Natural killer cell (primary cell): ENCODE results near the gene PRKAR1B. TPM values are rescaled to one million over a fixed set of nuclear protein-coding genes. Genes with fewer than 3 reads are reported as not detected.

Source experiments
- ATAC-seq, 3 donors: fragments of 150-1000 bp in 2 of 3; fragments of 200-7000 bp in 1 of 3; cut with Tn5 transposase; 1 replicate in 1 of 3; 2 replicates in 2 of 3; pipeline ENCODE4 v1.10.0; 2021; ENCODE audit warnings: mild to moderate bottlenecking in 2 of 3, moderate library complexity in 2 of 3
- DNase-seq, 2 donors: peaks; one replicate each; pipeline versions ENCODE4 v3.0.0 to v3.0.0-alpha.2; 2013 to 2021; ENCODE audit warnings: mixed read lengths in 1 of 2
- H3K27ac ChIP-seq: one replicate; pipeline ENCODE4 v1.5.1; 2013; ENCODE audit warnings: mild to moderate bottlenecking, low read length
- H3K27me3 ChIP-seq: one replicate; pipeline ENCODE4 v1.6.1; 2013; ENCODE audit warnings: low read length; ENCODE audit not compliant: control insufficient read depth, insufficient read depth
- H3K36me3 ChIP-seq: one replicate; pipeline ENCODE4 v1.6.1; 2013; ENCODE audit warnings: low read length; ENCODE audit not compliant: control insufficient read depth, insufficient read depth
- H3K4me1 ChIP-seq: one replicate; pipeline ENCODE4 v1.6.1; 2013; ENCODE audit warnings: low read length; ENCODE audit not compliant: control insufficient read depth, insufficient read depth
- H3K4me3 ChIP-seq: one replicate; pipeline ENCODE4 v1.5.1; 2013; ENCODE audit warnings: low read length
- H3K9me3 ChIP-seq: one replicate; pipeline ENCODE4 v1.6.1; 2013; ENCODE audit warnings: low read length; ENCODE audit not compliant: control insufficient read depth, insufficient read depth
- H3K27ac Mint-ChIP-seq, 2 donors: one replicate each; pipeline ENCODE4 v1.8.0; 2022; ENCODE audit warnings: mild to moderate bottlenecking in 2 of 2, mixed read lengths in 2 of 2, moderate library complexity in 1 of 2
- H3K27me3 Mint-ChIP-seq, 2 donors: one replicate each; pipeline ENCODE4 v1.8.0; 2022; ENCODE audit warnings: low read depth in 2 of 2, mixed read lengths in 2 of 2
- H3K36me3 Mint-ChIP-seq: one replicate; pipeline ENCODE4 v1.8.0; 2022; ENCODE audit warnings: mixed read lengths
- H3K4me1 Mint-ChIP-seq, 2 donors: one replicate each; pipeline ENCODE4 v1.8.0; 2022; ENCODE audit warnings: mixed read lengths in 2 of 2
- H3K4me3 Mint-ChIP-seq: one replicate; pipeline ENCODE4 v1.8.0; 2022; ENCODE audit warnings: mild to moderate bottlenecking, moderate library complexity, mixed read lengths
- H3K9me3 Mint-ChIP-seq, 2 donors: one replicate each; pipeline ENCODE4 v1.8.0; 2022; ENCODE audit warnings: mixed read lengths in 2 of 2
- WGBS: methylation state at CpG from one replicate; pipeline ENCODE4 v1.1.7; 2013; ENCODE audit warnings: missing lambda C conversion rate; ENCODE audit not compliant: insufficient coverage; 5-methylcytosine and 5-hydroxymethylcytosine counted together
- intact Hi-C: fragments of 100-400 bp; cut with micrococcal nuclease; formaldehyde crosslinking; loops from one replicate; pipeline ENCODE4 v1.14.2; 2022
- total RNA-seq, 4 donors: library from RNA; stranded (reverse); fragments of 120-200 nt in 1 of 4; gene quantifications; one replicate each; pipeline versions ENCODE4 v1.2.3 to v1.2.4, GENCODE V29; 2013 to 2022
- TF ChIP-seq, protein P1 (sequence below): fragments of 200-600 bp; IDR thresholded peaks from one replicate; pipeline ENCODE4 v1.8.0; 2022; ENCODE audit warnings: antibody characterized with exemption

The PRKAR1B gene
- total RNA-seq, 3 donors from 2014 or later (not counting 1 experiment from before 2014, with no cell fraction given): 2.4 to 3.8 (median 3.0) TPM

DNA sequence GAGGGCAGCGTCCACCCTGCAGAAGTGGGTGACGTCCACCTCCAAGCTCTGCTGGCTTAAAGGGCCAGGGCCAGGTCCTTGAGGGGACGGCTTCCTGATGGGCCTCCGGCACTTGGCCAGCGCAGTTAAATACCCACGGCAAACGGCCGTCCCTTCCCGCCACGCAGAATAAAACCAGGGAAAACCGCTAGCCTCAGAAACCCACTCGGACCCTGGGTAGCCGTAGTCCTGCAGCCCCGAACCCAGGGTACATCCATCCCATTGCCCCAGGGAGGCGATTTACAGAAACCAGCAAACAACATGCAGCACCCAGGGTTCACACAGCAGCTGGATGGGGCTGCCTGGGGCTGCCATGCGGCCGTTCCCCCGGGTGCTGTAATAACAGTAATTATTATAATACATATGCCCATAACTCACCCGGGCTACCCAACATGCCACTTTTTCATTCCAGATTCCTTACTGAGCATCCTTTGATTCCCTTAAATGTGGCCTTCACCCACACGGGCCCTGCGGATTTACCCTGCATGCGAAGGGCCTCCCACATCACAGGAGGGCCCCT lies 126.0 kb downstream of the PRKAR1B start:
- peak overlapping the region; percentile 100 for H3K27ac Mint-ChIP-seq
- Histone ChIP-seq H3K4me3 (peak overlapping the region; percentile 14), H3K27me3 (no peaks in the 10 kb centered on the region), H3K36me3 (no peaks in the 10 kb centered on the region), H3K9me3 (no peaks in the 10 kb centered on the region), H3K4me1 (peaks cover 72% of the 10 kb centered on the region), H3K27ac (peak overlapping the region; percentile 98)
- peaks cover 24 to 43% of the 10 kb centered on the region in 2 donors for H3K4me1 Mint-ChIP-seq
- no peak for DNase-seq
- intact Hi-C loops: loop anchor here (5.0 kb wide), 2 partner anchors 134 to 321 kb away; no protein-coding TSS in a partner anchor
- H3K36me3 Mint-ChIP-seq: no peaks in the 10 kb centered on the region
- peak overlapping the region; percentile 61 for H3K4me3 Mint-ChIP-seq
- no peak for ATAC-seq
- H3K27me3 Mint-ChIP-seq: no peaks in the 10 kb centered on the region
- no peaks in the 10 kb centered on the region for H3K9me3 Mint-ChIP-seq
- 69% methylated on average over 22 of the region's 22 CpGs for WGBS
- TF ChIP-seq, protein P1, sequence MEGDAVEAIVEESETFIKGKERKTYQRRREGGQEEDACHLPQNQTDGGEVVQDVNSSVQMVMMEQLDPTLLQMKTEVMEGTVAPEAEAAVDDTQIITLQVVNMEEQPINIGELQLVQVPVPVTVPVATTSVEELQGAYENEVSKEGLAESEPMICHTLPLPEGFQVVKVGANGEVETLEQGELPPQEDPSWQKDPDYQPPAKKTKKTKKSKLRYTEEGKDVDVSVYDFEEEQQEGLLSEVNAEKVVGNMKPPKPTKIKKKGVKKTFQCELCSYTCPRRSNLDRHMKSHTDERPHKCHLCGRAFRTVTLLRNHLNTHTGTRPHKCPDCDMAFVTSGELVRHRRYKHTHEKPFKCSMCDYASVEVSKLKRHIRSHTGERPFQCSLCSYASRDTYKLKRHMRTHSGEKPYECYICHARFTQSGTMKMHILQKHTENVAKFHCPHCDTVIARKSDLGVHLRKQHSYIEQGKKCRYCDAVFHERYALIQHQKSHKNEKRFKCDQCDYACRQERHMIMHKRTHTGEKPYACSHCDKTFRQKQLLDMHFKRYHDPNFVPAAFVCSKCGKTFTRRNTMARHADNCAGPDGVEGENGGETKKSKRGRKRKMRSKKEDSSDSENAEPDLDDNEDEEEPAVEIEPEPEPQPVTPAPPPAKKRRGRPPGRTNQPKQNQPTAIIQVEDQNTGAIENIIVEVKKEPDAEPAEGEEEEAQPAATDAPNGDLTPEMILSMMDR: no peak

DNA sequence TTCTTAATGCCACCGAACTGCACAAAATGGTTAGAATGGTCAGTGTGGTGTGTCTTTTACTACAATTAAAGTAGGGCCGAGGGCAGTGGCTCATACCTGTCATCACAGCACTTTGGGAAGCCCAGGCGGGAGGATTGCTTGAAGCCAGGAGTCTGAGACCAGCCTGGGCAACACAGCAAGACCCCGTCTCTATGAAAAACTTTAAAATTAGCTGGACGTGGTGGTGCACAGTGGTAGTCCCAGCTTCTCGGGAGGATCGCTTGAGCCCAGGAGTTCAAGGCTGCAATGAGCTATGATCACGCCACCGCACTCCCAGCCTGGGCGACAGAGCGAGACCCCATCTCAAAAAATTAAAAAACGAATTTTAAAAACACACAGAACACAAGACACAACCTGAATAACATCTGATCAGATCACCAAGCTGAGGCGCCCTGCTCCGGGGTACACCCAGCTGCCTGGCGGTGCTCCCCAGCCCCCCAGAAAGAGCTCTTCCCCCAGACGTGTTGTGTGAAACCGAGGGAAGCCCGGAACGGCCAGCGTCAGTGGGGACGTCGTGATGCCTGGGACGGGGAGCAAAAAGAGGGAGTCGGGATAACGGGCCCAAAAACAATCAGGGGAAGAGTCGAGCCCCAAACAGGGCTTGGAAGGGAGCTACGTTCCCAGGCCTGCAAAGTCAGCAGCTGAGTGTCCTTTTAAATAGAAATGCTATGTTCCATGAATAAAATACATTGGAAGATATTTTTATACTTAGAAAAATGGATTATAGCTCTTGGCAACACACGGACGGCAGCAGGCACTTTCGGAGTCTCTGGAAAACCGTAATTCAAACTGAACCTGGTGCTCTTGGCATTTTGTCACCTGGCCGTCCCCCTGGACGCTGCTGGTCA lies 126.7 kb downstream of the PRKAR1B start:
- no peak overlapping the region for H3K4me3 ChIP-seq

GRCh38 chr7:598899-599298 lies 128.2 kb downstream of the PRKAR1B start:
- ATAC-seq (no peak), DNase-seq (no peak)
- Histone ChIP-seq H3K36me3 (no peaks in the 10 kb centered on the region), H3K9me3 (peaks cover 7% of the 10 kb centered on the region), H3K27ac (no peak overlapping the region), H3K27me3 (no peaks in the 10 kb centered on the region), H3K4me3 (no peak overlapping the region), H3K4me1 (peaks cover 73% of the 10 kb centered on the region)
- peaks cover 0 to 2% of the 10 kb centered on the region in 2 donors for H3K27me3 Mint-ChIP-seq
- no peaks in the 10 kb centered on the region for H3K36me3 Mint-ChIP-seq
- TF ChIP-seq, protein P1: no peak
- no peak overlapping the region for H3K4me3 Mint-ChIP-seq
- no peaks in the 10 kb centered on the region for H3K9me3 Mint-ChIP-seq
- peaks cover 17 to 42% of the 10 kb centered on the region in 2 donors for H3K4me1 Mint-ChIP-seq
- intact Hi-C loops: no loop called here
- H3K27ac Mint-ChIP-seq: peak overlapping the region; percentile 16 to 40
- over 99% methylated on average over 19 of the region's 19 CpGs for WGBS

More for the DNA sequence above, 126.7 kb downstream of the PRKAR1B start:
- intact Hi-C loops: loop anchor here (5.0 kb wide), 2 partner anchors 133 to 322 kb away; no protein-coding TSS in a partner anchor
- Histone ChIP-seq H3K36me3 (no peaks in the 10 kb centered on the region), H3K4me1 (peaks cover 73% of the 10 kb centered on the region), H3K27me3 (no peaks in the 10 kb centered on the region), H3K9me3 (peaks cover 6% of the 10 kb centered on the region), H3K27ac (peak overlapping the region; percentile 98)
- no peaks in the 10 kb centered on the region for H3K9me3 Mint-ChIP-seq
- H3K27me3 Mint-ChIP-seq: no peaks in the 10 kb centered on the region
- H3K27ac Mint-ChIP-seq: peak overlapping the region; percentile 100
- no peaks in the 10 kb centered on the region for H3K36me3 Mint-ChIP-seq
- no peak for DNase-seq
- TF ChIP-seq, protein P1: no peak
- WGBS: 97% methylated on average over 33 of the region's 33 CpGs
- ATAC-seq: no peak
- peak overlapping the region; percentile 50 for H3K4me3 Mint-ChIP-seq
- peaks cover 28 to 50% of the 10 kb centered on the region in 2 donors for H3K4me1 Mint-ChIP-seq
